ENCODE measurements around the gene KRTAP5-10.
"Not testable (repeated sequence)": the region's sequence is repeated elsewhere in the genome, so short reads cannot be mapped to it uniquely, and the experiment has no call there.

Gene KRTAP5-10

DNA sequence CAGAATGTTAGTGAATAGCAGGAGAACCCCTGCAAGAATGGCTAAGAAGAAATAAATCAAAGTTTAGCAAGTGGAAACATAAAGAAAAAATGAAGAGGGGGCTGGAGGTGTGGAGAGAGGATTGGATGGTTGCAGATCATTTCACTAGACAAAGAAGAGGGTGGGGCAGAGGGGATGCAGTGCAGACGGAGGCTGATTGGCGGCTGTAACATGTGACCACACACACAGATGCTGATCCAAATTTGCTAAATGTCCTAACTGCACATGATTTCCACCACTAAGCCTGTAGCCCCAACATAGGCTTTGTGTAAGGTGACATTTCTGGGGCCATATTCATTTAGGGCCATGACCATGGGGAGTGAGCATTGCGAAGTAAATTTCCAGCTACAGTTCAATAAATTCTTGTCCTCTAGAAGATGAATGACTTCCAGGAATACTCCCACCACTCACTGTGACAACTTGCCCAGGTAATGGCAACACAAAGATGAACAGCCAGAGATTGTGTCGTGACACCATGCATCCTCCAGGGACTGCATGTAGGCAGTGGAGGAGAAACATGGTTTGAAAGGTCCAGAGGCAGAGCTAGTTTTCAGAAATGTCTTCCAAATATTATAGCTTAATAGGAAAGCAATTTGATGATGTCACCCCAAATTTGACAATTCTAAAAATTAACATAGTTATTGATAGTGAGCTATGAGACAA lies 10.5 kb downstream of the KRTAP5-10 start:
- Histone ChIP-seq H3K9me3 (ENCODE audit: control insufficient read depth, insufficient read depth, low read length) (no peaks in the 10 kb centered on the region), H3K4me1 (ENCODE audit: insufficient read depth, low read length) (no peaks in the 10 kb centered on the region), H3K9ac (ENCODE audit: low read depth, low read length) (no peak overlapping the region), H3K36me3 (ENCODE audit: insufficient read depth, low read length) (no peaks in the 10 kb centered on the region)

DNA sequence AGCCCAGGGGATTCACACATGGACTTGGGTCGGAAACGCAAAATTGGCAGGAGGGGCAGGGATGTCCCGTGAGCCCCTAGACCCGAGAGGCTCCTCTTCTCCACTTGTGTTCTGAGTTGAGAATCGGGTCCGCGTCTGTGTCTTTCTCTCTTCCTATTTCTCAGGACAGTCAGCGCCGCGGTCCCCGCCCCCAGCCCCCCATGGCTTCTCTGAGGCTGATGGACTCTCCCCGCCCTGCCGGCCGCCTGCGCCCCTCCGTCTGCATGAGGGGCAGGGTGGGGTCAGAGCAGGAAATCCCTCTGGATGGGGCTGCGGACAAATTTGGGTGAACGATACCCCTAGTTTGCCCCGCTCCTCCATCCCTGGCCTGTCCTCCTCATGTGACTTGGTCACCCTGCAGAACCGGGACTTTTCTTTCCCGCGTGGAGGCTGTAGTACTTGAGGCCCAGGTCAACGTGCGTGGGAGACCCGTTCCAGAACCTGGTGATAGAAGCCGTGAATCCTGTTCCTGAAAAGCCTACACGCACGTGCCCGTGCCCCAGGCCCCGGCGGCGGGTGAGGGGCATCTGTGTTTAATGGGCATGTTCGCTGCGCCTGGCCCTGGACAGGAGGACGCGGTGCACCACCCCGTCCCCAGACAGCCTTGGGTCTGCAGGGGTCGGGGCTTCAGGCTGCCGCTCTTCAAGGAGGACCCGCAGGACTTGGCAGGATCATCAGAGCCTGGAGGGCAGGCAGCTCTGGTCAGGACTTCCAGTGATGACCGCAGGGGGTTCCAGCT lies 11.5 kb downstream of the KRTAP5-10 start:
- H3K36me3 ChIP-seq (ENCODE audit: insufficient read depth, low read length); H3K9me3 ChIP-seq (ENCODE audit: control insufficient read depth, insufficient read depth, low read length); H3K9ac ChIP-seq (ENCODE audit: low read depth, low read length); H3K4me1 ChIP-seq (ENCODE audit: insufficient read depth, low read length): not testable (repeated sequence)

DNA sequence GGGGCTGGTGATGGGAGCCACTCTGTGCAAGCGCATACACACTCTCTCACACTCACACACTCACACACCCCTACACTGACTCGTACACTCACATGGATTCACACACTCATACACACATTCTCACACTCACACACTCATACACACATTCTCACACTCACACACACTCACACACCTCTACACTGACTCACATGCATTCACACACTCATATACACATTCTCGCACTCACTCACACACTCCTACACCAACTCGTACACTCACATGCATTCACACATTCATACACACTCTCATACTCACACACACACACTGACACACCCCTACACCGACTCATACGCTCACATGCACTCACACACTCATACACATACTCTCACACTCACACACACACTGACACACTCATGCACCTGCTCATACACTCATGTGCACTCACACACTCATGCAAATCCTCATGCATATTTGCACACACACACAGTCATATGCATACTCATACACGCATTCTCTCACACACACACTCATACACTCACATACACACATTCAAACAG lies 12.2 kb downstream of the KRTAP5-10 start:
- Histone ChIP-seq H3K9me3 (ENCODE audit: control insufficient read depth, insufficient read depth, low read length) (no peaks in the 10 kb centered on the region), H3K36me3 (ENCODE audit: insufficient read depth, low read length) (no peaks in the 10 kb centered on the region), H3K4me1 (ENCODE audit: insufficient read depth, low read length) (no peaks in the 10 kb centered on the region), H3K9ac (ENCODE audit: low read depth, low read length) (no peak overlapping the region)

DNA sequence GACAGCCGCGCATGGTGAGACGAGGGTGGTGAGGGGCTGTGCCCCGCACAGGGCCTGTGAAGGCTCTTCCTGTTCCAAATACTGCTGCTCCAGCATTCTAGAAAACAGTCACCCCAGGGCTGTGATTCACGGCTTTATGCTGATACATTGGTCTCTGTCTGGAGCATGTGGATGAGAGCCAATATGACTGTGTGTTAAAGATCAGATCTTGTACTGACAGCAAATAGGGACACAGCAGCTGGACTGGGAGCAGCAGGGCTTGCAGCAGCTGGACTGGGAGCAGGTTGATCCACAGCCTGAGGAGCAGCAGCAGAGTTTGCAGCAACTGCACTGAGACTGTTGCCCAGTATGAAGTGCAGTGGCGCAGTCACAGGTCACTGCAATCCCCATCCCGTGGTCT lies 14.2 kb downstream of the KRTAP5-10 start:
- not testable (repeated sequence) for H3K36me3 ChIP-seq (ENCODE audit: insufficient read depth, low read length); H3K4me1 ChIP-seq (ENCODE audit: insufficient read depth, low read length); H3K9ac ChIP-seq (ENCODE audit: low read depth, low read length); H3K9me3 ChIP-seq (ENCODE audit: control insufficient read depth, insufficient read depth, low read length)

DNA sequence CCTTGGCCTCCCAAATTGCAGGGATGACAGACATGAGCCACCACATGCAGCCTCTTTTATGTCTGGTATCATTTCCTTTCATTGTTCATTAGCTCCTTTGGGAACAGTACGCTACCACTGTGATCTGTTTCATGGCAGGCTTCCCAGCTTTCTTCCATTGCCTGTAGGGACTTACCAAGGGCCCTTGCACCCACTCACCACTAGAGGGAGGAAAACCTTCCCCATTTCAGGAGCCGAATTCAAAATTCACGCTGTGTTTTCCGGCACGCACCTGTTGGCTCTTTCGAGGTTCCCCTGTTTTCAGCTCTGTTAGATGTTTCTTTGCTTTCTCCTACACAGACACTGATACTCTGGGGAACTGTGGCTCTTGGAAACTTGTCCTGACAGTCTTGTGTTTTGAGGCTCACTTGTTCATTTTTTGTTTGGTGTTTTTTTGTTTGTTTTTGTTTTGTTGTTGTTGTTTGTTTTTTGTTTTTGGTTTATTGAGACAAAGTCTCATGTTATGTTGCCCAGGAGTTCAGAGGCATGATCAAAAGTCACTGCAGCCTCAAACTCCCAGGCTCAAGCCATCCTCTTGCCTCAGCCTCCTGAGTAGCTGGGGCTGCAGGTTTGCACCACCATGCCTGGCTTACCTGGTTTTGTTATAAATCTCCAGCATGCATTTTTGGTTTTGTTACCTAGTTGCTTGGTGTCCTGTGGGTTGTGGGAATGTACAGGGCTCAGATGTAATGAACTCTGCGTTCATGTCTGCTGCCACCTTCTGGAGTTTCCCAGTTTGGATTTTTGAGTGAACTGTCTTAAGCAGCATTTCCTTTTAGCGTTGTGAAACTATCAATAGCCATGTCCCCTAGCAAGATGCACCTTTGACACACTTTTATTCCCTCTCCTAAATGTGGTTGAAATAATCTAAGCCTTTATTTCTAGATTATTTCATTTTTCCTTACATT lies 15.0 kb downstream of the KRTAP5-10 start:
- no peaks in the 10 kb centered on the region for H3K4me1 ChIP-seq (ENCODE audit: insufficient read depth, low read length)
- no peak overlapping the region for H3K9ac ChIP-seq (ENCODE audit: low read depth, low read length)
- no peaks in the 10 kb centered on the region for H3K9me3 ChIP-seq (ENCODE audit: control insufficient read depth, insufficient read depth, low read length)
- H3K36me3 ChIP-seq (ENCODE audit: insufficient read depth, low read length), result no peaks in the 10 kb centered on the region

DNA sequence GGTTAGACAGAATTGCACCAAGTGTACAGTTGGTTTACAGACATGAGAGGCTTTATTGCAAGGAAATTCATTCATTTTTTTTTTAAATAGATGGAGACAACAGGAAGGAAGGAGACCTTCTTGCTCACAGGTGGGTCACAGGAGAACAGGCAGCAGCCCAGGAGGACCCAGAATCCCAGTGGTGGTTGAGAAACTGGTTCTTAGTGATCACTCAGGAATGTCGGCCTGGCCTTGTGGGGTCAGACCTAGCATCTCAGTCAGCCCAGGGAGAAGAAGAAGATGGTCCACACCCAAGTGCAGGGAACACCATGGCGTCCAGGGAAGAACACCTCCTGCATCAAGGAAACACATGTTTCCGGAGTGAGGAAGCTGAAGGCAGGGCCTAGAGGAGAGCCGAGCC lies 16.5 kb downstream of the KRTAP5-10 start:
- no peaks in the 10 kb centered on the region for H3K4me1 ChIP-seq (ENCODE audit: insufficient read depth, low read length)
- no peaks in the 10 kb centered on the region for H3K36me3 ChIP-seq (ENCODE audit: insufficient read depth, low read length)
- H3K9me3 ChIP-seq (ENCODE audit: control insufficient read depth, insufficient read depth, low read length), result no peaks in the 10 kb centered on the region
- H3K9ac ChIP-seq (ENCODE audit: low read depth, low read length), result no peak overlapping the region

DNA sequence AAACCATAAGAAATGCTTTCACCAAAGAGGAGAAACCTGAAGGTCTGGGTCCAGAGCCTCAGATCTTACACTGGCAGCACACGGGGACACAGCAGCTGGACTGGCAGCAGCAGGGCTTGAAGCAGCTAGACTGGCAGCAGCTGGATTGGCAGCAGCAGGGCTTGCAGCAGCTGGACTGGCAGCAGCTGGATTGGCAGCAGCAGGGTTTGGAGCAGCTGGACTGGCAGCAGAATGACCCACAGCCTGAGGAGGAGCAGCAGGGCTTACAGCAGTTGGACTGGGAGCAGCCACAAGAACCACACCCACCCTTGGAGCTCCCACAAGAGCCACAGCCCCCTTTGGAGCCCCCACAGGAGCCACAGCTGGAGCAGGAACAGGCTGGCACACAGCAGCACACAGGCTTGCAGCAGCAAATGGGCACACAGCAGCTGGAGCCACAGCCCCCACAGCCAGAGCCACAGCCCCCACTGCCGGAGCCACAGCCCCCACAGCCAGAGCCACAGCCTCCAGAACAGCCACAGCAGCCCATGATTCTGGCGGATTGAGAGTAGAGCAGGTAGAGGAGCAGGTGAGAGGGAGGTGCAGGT lies 17.0 kb downstream of the KRTAP5-10 start, which contains the start of gene KRTAP5-11:
KRTAP5-11 (minus strand) TSS at position 567 of the 587 bp plus-strand sequence; CDS start at position 529, 38 bp downstream.
- Histone ChIP-seq H3K9ac (ENCODE audit: low read depth, low read length) (no peak within 1 kb of the TSS), H3K36me3 (ENCODE audit: insufficient read depth, low read length) (no peaks in the 10 kb centered on the region), H3K9me3 (ENCODE audit: control insufficient read depth, insufficient read depth, low read length) (no peaks in the 10 kb centered on the region), H3K4me1 (ENCODE audit: insufficient read depth, low read length) (no peaks in the 10 kb centered on the region)

DNA sequence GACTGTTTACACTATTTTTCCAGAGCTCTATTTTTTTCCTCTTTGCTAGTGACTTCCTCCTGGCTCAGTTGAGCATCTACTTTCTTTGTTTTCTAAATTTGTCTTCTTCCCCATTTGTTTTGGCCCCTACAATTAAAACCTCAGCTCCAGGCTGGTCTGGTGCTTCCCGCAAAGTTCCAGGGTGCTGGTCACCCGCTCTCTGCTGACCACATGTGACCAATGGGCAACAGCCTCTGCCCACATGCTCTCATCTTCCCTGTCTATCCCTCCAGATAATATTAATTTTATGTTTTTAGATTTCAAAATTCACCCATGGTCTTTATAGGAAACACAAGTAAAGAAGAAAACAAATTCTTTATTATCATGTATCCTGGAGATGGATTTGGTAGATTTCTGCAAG lies 17.6 kb downstream of the KRTAP5-10 start:
- not testable (repeated sequence) for H3K9me3 ChIP-seq (ENCODE audit: control insufficient read depth, insufficient read depth, low read length); H3K9ac ChIP-seq (ENCODE audit: low read depth, low read length); H3K4me1 ChIP-seq (ENCODE audit: insufficient read depth, low read length); H3K36me3 ChIP-seq (ENCODE audit: insufficient read depth, low read length)

DNA sequence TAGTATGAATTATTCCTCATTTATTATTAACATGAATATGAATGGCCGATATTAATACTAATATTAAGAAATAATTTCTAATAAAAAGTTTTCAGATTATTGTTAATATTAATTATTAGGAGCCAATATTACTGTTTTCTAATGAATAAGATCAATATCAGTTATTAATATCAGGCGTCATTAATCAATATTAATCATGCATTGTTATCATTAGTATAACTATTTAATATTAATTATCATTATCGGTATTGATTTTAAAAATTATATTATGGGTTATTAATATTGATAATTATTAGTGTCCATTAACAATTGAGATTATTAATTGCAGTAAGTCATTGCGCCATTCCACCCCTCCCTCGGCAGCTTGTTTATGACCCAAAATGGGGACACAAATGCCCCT lies 20.3 kb downstream of the KRTAP5-10 start:
- H3K4me1 ChIP-seq (ENCODE audit: insufficient read depth, low read length); H3K9ac ChIP-seq (ENCODE audit: low read depth, low read length); H3K9me3 ChIP-seq (ENCODE audit: control insufficient read depth, insufficient read depth, low read length); H3K36me3 ChIP-seq (ENCODE audit: insufficient read depth, low read length): not testable (repeated sequence)

DNA sequence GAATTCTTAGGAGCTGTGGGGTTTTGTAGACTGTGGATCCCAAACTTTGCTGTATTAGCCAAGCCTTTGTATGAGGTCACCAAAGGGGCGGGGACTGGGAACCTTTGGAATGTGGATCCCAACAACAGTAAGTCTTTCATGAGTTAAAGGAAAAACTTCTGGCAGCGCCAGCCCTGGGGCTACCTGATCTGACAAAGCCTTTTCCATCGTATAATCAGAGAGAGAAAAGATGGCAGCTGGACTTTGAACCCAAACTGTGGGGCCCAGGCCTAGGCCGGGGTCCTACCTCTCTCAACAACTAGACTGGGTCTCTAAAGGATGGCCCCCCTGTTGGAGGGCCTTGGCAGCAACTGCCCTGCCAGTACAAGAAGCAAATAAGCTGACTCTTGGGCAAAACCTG lies 23.0 kb downstream of the KRTAP5-10 start:
- not testable (repeated sequence) for H3K36me3 ChIP-seq (ENCODE audit: insufficient read depth, low read length); H3K9me3 ChIP-seq (ENCODE audit: control insufficient read depth, insufficient read depth, low read length); H3K4me1 ChIP-seq (ENCODE audit: insufficient read depth, low read length); H3K9ac ChIP-seq (ENCODE audit: low read depth, low read length)

DNA sequence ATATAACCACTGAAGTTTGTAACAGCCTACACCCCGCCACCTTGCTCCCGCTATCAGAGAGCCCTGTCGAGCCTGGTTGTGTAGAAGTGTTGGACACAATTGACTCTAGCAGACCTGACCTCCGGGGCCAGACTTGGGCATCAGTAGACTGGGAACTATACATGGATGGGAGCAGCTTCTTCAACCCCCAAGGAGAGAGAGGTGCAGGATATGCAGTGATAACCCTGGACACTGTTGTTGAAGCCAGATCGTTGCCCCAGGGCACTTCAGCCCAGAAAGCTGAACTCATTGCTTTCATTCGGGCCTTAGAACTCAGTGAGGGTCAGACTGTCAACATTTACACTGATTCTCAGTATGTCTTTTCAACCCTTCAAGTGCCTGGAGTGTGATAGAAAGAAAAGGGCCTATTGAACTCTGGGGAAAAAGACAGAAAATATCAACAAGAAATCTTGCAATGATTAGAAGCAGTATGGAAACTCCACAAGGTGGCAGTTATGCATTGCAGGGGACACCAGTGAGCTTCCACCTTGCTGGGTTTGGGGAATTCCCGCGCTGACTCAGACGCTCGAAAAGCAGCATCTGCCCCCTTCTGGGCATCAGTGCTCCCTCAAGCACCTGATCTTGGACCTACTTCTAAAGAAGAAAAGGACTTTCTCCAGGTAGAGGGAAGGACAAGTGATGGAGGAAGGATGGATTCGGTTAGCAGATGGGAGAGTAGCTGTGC lies 23.6 kb downstream of the KRTAP5-10 start:
- H3K4me1 ChIP-seq (ENCODE audit: insufficient read depth, low read length); H3K9ac ChIP-seq (ENCODE audit: low read depth, low read length); H3K9me3 ChIP-seq (ENCODE audit: control insufficient read depth, insufficient read depth, low read length); H3K36me3 ChIP-seq (ENCODE audit: insufficient read depth, low read length): not testable (repeated sequence)

DNA sequence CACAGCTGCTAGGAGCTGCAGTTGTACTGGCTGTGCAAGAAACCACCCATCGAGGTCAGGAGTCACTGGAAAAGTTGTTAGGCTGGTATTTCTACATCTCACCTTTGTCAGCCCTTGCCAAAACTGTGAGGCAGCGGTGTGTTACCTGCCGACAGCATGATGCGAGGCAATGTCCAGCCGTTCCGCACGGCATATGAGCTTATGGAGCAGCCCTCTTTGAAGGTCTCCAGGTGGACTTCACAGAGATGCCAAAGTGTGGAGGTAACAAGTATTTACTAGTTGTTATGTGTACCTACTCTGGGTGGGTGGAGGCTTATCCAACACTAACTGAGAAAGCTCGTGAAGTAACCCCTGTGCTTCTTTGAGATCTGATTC lies 24.2 kb downstream of the KRTAP5-10 start:
- not testable (repeated sequence) for H3K4me1 ChIP-seq (ENCODE audit: insufficient read depth, low read length); H3K36me3 ChIP-seq (ENCODE audit: insufficient read depth, low read length); H3K9ac ChIP-seq (ENCODE audit: low read depth, low read length)

DNA sequence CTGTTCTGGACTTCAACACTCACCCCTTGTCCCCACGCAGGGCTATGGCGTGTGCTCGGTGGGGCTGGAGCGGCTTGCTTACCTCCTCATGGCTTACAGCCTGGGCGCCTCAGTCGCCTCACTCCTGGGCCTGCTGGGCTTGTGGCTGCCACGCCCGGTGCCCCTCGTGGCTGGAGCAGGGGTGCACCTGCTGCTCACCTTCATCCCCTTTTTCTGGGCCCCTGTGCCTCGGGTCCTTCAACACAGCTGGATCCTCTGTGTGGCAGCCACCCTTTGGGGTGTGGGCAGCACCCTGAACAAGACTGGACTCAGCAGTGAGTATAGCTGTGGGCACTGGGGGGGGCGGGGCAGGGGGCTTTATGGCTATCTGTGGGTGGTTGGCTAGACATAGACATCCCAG lies 37.9 kb downstream of the KRTAP5-10 start:
- H3K36me3 ChIP-seq (ENCODE audit: insufficient read depth, low read length); H3K4me1 ChIP-seq (ENCODE audit: insufficient read depth, low read length); H3K9me3 ChIP-seq (ENCODE audit: control insufficient read depth, insufficient read depth, low read length); H3K9ac ChIP-seq (ENCODE audit: low read depth, low read length): not testable (repeated sequence)

More for the DNA sequence above, 24.2 kb downstream of the KRTAP5-10 start:
- not testable (repeated sequence) for H3K9me3 ChIP-seq (ENCODE audit: control insufficient read depth, insufficient read depth, low read length)
